GM12801 (cell line): ENCODE measurements around the gene PSMC6.

Experiments
- TF ChIP-seq, protein P1 (sequence below): IDR thresholded peaks from one replicate; pipeline ENCODE4 v1.5.1; 2011; ENCODE audit warnings: control low read depth; ENCODE audit not compliant: insufficient read length; ENCODE audit errors: extremely low read depth

The PSMC6 gene

DNA sequence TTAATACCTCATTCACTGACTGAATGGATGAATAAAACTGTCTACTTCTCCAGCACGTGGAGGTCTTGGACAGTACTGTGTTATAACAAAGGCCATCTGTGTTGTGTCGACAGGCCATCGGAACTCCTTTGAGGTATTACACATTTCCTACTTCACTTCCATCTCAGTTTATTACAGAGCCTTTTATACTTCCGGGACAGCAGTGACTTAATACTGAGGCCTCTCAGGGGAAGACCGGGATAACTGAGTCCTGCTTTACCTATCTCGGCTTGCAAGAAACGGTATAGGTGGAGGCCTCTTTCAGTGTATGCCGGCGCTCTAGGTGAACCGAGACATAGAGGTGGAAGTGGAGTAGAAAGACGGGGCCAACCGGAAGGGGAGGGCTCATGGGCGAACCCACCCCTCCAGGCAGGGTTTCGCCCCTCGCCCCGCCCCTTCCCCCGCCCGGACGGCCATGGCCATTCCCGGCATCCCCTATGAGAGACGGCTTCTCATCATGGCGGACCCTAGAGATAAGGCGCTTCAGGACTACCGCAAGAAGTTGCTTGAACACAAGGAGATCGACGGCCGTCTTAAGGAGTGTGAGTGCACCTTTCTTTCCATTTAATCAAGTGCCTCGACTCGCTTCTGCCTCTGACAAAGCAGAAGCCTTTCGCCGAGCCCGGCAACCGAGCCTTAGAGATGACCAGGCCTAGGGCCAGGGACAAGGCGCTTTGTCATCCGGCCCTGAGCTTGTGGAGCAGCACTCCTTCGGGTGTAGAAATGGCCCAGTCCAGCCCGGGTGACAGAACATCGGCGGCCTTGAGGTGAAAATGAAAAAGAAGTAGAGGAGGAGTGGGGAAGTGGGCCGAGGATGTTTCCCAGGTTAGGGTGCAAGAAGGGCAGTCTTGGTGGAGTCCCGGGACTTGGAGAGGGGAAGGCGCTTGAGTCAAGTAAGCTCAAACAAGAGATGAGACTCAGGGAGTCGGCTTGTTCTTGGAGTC, at the start of gene PSMC6:
PSMC6 (plus strand) TSS at position 477 of the 983 bp plus-strand sequence; CDS start at position 497, 20 bp downstream.
- TF ChIP-seq, protein P1, sequence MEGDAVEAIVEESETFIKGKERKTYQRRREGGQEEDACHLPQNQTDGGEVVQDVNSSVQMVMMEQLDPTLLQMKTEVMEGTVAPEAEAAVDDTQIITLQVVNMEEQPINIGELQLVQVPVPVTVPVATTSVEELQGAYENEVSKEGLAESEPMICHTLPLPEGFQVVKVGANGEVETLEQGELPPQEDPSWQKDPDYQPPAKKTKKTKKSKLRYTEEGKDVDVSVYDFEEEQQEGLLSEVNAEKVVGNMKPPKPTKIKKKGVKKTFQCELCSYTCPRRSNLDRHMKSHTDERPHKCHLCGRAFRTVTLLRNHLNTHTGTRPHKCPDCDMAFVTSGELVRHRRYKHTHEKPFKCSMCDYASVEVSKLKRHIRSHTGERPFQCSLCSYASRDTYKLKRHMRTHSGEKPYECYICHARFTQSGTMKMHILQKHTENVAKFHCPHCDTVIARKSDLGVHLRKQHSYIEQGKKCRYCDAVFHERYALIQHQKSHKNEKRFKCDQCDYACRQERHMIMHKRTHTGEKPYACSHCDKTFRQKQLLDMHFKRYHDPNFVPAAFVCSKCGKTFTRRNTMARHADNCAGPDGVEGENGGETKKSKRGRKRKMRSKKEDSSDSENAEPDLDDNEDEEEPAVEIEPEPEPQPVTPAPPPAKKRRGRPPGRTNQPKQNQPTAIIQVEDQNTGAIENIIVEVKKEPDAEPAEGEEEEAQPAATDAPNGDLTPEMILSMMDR = no peak

DNA sequence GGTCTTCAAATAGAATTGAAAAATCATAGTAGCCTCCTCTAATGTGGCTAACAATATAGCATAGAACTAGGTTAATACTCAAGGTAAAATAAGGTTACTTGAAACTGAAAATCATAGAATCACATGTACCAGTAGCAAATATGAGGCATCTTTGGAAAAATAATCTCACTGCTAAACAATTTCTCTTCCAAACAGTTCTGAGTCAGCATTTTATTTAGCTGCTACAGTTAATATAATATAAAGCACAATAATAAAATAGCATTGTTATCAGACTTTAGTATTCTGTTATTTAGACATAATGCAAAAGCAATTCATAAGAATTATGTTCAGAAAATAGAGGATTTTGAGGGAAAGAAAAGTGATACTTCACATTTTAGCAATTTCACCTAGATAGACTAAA, 46.7 kb upstream of the PSMC6 start:
- TF ChIP-seq, protein P1 = no peak

DNA sequence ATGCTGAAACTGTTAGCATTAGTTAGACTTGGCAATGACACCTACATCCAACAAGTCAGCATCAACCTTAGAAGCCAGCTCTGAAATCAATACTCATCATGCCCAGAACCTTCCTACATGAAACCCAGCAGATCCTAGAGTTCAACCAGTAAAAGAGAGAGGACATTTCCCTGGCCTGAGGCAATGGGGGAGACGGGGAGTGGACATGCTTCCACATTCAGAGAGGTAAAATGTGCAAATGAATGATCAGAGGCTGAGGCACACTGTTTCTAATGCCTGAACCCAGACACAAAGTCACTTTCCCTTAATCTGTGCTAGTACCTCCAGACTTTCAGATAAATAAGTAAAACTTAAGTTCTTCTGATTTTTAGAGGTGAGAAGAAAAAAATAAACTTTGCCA, 46.2 kb upstream of the PSMC6 start:
- TF ChIP-seq, protein P1 = no peak

DNA sequence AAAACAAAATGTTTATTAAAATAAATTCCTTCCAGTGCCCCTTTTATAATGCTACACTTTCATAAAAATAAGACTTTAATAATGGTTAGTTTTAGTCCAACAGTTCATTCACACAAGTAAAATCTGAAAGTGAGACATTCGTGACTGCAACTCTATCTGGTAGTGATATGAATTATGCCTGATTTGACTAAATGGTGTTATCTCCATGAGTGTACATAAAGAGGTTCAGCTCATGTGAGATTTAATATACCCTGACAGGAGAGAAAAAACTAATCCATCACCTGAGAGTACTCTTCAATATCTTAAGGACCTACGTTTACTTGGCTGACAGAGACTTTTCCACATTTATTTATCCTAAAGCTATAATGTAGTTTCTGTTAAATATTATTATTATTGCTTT, 45.7 kb upstream of the PSMC6 start:
- TF ChIP-seq, protein P1 = no peak

DNA sequence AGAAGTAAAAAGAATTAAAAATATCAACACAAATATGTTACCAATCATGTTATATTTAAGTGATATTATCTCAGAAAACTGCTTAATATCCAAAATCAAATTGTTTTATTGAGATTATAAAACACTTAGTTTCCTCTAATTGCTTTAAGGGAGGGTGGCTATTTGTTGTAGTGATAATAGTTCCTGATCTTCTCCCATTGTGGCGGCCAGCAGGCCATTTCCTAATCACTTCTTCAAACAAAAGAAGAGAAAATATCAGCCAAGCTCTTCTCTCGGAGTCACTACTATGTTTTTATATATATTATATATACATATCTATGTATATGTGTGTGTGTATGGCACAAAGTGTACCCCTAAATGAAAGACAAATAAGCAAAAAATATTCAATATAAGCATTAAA, 43.1 kb upstream of the PSMC6 start:
- TF ChIP-seq, protein P1 = no peak

DNA sequence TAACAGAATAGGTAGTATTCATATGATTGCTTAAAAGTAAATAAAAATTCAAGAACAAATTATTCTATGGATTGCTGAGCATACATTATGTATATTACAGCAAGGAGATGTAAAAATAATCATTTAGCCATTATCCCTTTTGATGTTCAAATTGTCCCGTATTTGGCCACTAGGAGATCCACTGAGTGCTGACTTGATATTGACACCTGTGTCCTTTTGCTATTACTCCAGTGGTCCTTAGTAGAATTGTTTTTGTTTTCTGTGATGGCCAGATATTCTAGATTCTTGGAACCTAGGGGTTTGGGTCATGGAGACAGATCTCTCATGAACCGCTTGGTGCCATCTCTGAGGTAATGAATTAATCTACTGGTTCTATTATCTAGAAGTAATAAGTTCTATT, 28.4 kb upstream of the PSMC6 start:
- TF ChIP-seq, protein P1 = no peak

DNA sequence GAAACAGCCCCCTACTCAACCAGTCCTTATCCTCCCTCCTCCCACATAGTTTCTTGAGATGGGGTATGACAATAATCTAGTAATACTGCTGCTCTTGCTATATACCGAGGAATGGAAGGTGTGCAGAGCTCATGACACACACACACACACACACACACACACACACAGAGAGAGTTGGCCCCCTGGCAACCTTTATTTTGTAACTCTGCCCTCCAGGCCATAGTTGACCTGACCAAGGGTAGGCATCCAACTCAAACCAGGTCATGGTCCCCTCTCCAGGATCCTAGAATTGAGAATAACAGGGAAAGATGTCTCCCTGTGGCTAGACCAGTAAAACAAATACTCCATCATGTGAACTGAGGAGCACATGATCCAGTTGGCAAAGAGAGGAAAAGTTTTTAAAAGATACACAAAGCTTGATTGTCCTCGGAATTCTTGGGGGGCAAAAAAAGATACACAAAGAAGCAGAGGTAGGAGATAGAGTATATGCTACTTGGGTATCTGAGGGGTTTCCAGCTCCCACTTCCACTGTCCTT, 22.9 kb upstream of the PSMC6 start:
- TF ChIP-seq, protein P1 = no peak
